NCI-H2029 (cell line): ENCODE results near the gene RAPGEF4.

ENCODE experiments used
- DNase-seq: peaks from one replicate; lab custom pipeline; 2025; lab: John Stamatoyannopoulos, UW

Gene RAPGEF4

DNA sequence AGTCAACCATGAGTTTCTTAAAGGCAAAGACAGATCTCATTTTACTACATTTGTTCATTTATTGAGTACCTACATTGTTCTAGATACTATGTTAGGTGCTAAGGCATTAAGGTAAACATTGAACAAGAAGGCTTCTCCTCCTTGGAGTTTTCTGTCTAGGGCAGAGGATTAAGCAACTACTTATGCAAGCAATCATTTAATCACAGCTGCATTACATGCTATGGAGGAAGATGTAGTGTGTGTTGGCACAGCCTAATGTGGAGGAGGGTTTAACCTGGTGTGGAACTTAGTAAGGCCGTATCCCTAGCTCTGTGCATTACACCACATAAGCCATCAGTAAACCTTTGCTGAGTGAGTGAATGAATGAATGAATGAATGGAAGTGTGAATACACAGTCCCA is 233.5 kb downstream of the RAPGEF4 start:
- DNase-seq, result no peak

DNA sequence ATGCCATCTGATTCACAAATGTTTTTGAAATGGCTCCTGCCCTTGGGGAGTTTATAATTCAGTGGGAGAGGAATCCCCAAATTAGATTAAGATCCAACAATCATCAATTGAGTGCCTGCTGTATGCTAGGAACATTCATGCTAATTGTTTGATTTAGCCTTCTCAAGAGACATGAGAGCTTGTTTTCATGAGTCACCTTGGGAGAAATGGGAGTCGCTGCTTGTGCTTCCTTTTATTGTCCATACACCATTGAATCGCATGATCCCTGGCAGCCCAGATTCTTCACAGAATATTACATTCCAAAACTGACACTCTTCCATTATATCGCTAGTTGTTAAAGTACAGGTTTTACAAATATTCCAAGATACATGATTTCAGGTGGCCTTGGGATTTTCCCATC is 234.0 kb downstream of the RAPGEF4 start:
- peak; percentile 29 for DNase-seq

DNA sequence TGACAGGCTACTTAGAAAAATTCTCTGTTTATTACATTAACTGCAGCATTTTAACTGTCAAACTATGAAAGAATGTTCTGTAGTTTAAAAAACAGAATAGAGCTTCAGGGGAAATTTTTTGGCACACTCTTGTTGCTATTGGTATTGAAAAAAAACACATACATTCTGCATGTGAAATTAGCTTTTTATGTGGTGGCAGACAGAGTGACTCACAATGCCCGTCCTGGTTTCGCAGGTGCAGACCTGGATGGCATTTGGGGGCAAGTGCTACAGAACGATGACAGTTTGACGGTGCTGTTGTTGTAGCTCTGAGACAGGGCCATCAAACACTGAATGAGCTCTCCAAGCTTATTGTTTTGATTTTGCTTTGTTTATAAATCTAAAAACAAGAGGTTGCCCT is 235.0 kb downstream of the RAPGEF4 start:
- DNase-seq, result no peak

DNA sequence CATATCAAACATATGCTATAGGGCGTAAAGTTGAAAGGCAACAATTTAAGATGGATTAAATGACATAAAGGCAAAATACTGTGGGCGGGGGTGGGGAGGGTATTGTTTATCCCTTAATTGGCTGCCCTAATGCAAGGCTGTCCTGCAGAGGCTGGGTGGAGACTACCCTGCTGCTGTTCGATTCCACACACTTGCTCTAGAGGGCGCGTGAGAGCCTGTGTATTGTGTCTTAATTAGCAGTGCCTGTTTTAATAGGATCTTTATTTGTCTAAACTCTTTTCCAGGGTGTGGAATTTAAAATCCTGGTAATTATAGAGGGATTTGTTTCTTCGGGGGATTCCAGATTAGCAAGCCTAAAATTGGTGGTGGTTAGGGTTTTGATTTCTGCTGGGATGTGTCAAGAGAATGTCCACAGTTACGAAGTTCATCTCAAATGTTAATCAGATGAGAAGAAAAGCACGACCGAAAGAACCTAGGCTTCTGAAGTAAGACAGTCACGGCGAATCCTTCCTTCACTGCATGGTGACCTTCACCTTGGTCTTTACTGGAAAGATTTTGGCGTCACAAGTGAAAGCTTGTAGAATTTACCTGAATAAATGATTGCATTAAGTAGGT is 236.5 kb downstream of the RAPGEF4 start:
- DNase-seq, result no peak

DNA sequence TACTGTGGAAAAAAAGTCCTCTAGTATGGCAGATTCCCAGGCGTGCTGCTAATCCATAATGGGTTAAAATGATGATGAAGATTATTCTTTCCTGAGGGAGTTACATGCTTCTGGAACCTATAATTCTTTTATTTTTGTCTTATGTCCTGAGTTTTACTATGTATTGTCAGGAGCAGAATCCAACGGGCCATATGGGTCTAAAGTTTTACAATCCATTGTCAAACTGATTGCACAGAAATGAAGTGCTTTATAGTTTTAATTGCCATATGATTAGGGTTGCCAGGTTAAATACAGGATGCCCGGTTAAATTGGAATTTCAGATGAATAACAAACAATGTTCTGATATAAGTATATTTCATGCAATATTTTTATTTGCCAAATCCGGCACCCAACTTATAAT is 239.1 kb downstream of the RAPGEF4 start:
- DNase-seq, result no peak

DNA sequence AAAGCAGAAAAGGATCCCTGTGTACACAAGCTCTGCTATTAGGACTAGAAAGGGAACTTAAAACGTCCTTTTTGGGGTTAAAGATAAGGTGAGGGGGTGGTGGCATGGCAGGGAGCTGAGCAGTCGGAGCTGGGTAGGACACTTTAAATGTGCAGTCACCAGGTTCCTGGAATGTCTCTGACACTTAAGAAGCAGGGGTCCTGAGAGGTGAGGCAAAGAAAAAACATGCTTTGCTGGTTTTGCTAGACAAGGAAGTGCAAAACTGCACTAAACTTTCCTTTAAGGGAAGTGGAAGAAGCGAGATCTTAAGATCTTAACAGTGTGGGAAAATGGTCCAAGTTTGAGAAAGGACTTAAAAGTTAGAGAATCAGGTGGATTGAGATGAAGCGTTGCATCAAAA is 240.5 kb downstream of the RAPGEF4 start:
- DNase-seq, result no peak

DNA sequence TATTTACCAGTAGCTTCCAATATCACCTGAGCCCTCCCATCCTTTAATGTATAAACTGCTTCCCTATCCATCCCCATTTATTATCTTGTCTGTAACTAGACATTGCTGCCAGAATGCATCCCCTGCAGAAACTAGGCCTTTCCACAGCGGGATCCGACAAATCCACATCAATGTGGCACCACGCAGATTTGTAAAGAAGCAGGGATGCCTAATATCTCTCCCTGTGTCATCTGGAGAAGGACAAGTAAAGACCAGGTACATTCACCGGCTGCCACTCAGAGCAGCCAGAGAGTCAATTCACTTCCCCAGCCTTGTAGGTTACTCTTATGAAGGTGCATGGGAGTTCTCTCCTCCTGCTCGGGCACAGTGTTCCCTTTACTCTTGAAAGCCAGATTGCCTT is 241.2 kb downstream of the RAPGEF4 start:
- no peak for DNase-seq

DNA sequence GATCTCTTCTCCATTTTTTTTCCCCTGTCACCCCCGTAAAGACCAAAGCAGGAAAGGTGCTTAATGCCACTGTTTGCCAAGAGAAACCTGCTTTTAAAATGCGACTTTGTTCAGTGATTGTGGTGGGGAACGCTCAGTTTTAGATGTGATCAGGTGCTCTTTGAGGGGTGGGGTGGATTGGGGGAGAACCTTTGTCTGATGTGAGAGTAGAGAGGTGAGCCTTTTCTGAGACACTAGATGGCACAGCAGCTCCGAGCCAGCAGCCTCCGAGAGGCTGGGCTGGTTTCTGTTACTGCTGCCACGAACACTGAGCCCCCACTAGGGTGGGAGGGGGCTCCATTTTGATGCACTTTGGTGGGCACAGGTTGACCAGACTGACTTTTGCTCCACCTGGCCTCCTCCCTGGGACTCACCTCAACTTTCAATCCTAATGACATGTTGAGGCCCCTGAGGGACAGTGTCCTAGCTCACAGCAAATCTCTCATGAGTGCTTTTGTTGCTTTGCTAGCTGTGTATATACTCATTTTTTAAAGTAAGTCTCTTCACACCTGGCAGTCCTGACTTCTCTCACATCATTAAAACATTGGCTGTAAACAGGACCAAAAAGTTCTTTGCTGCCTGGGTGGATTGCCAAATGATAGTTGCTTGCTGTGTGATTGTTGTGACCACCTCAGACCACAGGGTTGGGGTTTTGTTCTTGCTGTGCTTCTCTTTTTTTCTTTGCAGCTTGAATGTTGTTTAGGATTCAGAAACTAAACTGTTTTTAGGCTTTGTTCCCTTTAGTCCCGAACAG is 241.8 kb downstream of the RAPGEF4 start:
- DNase-seq, result no peak

DNA sequence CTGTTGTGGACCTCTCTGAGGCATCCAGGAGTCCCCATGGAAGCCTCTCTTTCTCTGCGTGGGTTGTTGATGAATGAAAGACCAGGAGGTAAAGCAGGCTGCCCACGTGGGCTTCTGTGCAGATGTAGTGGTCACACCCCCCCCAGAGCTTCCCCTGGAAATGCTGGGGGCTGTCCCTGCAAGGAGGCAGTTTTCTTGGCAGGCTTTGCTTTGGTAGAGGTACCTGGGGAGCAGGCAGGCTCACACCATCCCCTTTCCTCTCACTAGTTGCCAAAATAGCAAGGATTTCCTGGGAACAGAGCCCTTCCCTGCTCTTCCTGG is 242.4 kb downstream of the RAPGEF4 start:
- DNase-seq, result no peak

DNA sequence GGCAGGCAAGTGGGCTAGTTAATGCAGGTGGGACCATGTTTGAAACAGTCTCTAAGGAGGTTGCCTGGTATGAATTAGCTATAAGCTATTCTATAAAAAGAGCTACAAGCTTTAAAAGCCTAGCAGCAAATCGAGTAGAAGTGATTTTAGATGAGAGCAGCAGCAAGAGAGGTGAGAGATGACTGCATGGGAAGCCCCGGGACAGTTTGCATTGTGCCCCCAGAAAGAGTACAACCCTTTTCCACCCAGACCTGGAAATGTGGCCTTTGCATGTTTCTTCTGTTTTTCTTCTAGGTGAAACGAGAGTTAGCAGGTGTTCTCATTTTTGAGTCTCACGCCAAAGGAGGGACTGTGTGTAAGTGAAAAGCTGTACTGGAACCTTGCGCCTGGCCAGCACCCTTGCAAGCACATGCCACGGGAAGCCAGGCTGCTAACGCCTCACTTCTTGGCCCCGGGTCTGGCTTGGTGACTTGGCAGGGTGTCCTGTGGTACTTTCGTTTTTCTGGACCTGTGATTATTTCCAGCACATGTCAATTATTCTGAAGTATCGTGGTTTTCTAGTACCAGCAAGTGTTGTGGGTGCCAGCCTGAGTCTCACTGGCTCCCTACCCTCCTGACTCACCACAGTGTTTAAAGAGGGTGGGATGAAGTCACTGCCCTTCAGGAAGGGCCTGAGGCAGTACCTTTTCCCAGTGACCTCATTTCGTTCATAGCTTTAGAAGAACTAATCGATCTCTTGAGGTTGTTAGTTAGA is 249.7 kb downstream of the RAPGEF4 start:
- peak; percentile 71 for DNase-seq

DNA sequence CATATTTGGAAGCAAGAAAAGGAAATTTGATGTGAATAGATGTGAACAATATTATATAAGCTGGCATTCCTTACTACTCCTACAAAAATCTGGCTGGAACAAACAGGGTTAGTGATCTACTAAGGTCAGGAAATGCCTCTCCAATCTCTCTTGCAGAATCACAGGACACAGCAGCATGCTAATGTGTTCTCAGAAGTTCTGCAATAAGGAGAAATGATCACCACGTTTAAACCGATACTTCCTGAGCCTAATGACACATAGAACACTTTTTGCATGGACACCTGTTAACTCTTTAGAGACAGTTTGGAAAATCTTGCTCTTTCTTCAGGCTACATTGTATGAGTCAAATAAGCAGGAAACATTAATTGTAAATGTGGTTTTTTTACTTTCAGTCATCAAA is 250.4 kb downstream of the RAPGEF4 start:
- DNase-seq, result no peak

DNA sequence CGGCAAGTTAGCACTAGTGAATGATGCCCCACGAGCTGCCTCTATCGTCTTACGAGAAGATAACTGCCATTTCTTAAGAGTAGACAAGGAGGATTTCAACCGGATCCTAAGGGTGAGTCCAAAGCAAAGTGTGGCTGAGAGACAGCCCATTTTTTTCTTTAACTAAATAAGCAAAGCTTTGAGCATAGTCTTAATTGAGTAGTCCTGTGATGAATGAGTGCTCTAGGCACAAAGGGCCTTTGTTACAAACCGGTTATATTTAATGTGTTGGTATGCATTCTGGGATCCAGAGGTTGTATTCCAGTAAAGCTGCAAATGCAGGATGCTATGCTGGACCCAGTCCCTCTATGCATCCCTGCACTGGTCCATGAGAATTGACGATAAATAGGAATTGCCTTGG is 253.1 kb downstream of the RAPGEF4 start:
- no peak for DNase-seq

DNA sequence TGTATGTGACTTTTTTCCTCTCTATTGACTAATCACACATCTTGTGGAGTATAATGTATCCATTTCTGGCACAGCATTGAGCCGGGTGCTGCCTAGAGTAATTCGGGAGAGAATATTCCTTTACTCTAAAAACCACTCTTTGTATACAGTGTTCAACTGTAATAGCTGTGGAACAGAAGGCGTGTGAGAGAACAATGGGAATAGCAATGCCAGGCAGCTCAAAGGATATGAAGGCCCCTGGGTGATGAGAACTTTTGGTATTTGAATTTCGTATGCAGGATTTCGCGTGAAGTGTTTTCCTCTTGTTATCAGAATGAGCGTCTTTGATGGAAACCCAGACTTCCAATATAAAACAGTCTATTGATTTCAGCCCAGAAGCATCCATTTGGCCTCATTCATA is 255.4 kb downstream of the RAPGEF4 start:
- no peak for DNase-seq

DNA sequence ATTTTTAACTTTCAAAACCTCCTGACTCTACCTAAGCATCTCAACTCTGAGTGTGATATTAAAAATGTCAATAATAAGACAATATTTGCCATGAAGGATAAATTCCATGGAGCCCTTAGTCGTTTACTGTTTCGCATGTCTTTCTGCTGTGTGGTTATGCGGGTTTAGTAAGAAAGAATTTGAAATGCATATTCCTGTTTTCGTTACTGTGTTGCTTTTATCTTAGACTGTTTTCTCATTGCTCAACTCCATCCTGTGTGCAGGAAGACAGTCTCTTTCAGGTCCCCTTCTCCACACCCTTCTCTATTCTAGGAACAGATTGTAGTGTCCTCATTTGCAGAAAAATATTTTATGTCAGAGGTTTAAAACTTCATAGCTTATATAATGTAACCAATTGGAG is 257.5 kb downstream of the RAPGEF4 start:
- no peak for DNase-seq

DNA sequence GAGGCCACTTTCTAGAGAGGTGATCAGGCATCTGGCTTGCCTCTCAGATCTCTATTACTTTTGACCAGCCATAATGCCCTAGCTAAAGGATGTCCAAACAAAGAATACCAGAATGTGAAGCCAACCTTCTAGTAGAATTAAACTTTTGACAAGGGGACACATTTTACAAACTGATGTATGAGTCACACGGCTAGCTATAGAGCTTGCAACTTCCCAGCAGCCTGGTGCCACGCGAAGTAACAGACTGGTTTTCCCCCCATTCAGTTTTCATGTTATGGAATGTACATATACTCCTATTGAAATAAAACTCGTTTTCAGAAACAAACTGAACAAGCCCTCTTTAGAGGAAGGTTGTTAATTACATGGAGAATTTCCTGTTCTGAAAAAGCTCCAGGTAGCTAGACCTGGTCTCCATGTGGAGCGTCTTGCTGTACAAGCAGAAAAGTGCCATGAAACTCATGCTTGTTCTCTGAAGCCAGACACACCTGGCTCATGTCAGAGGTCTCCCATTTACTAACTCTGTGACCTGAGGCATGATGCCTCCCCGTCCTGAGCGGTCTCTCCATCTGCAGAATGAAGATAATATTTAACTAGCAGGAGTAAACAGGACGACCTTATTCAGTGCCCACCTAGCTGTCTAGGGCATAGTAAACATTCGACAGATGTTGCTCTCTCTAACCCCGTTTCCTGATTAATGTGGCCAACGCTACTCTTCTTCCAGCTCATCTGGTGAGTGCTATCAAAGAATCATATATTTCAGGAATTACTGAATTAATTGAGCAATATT is 258.5 kb downstream of the RAPGEF4 start:
- DNase-seq, result no peak

DNA sequence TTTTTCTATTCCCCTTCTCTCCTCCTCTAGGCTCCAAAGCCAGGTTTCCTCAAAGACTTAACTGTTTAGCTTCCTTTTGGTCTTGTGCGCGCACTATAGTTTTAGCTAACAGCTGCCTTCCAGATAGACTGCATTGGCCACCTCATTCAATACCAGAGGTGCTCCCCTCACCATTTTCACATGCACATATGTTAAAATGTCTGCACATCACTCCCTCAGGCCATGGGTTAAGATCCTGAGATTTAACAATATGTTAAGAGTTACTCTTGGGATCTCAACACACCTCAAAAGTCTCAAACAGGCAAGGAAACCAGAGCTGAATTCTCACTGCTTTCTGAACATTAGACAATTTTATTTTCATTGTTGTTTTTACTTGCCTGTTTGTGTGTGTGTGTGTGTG is 259.2 kb downstream of the RAPGEF4 start:
- no peak for DNase-seq

DNA sequence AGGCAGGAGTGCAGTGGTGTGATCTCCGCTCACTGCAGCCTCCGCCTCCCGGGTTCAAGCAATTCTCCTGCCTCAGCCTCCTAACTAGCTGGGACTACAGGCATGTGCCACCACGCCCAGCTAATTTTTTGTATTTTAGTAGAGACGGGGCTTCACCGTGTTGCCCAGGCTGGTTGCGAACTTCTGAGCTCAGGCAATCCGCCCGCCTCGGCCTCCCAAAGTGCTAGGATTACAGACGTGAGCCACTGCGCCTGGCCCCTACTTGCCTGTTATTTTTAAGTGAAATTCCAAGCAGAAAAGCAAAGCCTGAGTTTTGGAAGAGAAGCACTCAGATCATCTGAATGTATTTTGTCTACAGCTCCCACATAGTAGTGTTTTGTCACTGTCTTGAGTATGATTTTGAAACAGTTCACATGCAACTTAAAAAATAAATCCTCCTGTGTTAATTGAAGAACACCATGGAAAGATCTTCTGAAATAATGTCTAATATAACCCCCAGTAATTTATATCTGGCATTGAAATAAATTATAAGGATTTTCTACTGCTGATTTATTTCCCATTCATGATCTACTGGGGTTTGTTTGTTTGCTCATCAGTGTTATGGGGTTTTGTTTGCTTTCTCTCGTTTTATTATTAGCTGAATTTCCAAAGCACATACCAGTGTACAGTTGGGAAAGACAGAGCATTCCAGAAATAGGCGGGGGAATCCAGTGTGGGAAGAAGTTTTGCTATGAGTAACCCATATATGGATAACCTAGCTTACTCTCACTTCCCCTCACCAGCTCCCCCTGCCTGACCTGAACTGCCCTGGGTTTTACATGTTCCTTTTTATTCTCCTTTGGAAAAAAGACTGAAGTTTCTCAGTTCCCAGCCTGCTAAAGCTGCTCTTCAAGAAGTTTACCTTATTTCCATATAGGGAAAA is 259.9 kb downstream of the RAPGEF4 start:
- no peak for DNase-seq

DNA sequence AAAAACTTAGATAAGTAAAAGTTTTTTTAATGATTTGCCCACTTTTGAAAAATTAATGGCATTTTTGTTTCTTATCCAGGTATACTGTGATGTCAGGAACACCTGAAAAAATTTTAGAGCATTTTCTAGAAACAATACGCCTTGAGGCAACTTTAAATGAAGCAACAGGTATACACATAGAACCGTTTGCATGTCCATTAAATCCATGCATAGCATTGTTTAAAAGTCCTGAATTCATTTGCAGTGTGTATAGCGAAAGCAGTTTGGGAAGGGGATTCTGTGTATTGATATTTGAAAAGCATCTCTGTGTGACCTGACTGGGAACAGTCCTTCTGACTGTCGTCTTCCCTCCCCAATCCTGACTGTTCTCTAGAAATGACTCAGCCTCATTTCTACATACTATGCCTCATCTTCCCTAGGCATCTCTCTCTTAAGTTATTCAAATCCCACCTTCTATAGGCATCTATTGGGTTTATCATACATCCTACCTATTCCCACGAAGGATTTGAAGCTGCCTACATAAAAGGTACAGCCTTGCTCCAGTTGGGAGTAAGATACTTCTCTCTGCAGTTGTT is 260.8 kb downstream of the RAPGEF4 start:
- DNase-seq, result no peak

DNA sequence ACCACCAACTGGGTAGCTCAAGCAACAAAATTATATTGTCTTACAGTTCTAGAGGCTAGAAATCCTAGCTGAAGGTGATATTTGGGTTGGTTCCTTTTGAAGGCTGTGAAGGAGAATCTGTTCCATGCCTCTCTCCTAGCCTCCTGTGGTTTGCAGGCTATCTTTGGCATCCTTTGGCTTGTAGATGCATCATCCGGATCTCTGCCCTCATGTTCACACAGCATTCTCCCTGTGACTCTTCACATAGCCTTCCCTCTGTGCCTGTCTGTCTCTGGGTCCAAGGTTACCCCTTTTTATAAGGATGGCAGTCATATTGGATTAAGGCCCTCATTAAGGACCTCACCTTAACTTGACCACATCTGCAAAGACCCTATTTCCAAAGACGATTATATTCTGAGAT is 261.4 kb downstream of the RAPGEF4 start:
- DNase-seq, result no peak

DNA sequence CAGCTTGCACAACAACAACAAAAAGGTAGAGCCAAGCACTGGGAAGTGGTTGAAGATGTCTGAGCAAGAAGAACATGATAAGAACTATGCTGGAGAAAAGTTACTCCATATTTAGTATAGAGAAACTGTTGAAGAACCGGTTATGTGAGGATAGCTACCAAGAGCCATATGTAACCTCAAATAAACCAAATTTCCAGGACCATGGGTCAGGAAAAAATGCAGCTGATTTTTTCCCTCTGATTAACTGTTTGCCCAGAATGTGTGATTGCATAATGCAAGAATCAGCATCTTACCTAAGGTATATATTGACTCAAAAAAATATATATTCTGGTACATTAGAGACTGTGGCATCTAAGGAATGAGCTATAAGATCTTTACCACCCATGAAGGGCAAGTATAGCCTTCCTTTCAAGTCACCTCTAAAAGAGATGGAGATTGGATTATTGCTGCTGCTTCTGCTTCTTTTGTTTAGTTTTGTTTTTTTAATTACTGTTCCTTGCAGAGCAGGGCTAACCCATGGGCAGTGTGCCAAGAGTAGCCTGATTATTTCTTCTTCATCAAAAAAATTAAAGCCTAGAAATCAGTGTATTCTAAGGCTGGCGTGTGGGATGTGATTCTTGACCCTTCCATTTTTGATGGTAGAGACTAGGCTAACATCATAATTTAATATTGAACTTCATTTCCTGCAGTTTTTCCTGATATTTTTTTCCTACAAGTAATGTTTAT is 263.1 kb downstream of the RAPGEF4 start:
- DNase-seq, result no peak
